ENCODE data around the gene ADAMTS17.

- TF ChIP-seq YY1 (IDR thresholded peaks at IDR 0.05; ENCODE audit: insufficient read depth, insufficient read length) (no peak), SUZ12 (IDR thresholded peaks at IDR 0.05; ENCODE audit: extremely low read depth, insufficient read depth, insufficient read length) (no peak), ZNF274 (IDR thresholded peaks at IDR 0.05; ENCODE audit: low read depth, low read length) (no peak)
These were observed 129.6 kb downstream of the ADAMTS17 start for GRCh38 chr15:100211855-100212850.
